Activated CD4-positive, alpha-beta T cell treated with anti-CD3 and anti-CD28 coated beads for 1 hour (primary cell): ENCODE measurements around the gene MAP4K4.
A peak's percentile ranks its signal among the peaks of the same experiment; 100 is the strongest.

Experiments
- DNase-seq: peaks from one replicate; pipeline ENCODE4 v3.0.0-alpha.2; 2020

The MAP4K4 gene

GRCh38 chr2:101818531-101819451 lies 121.3 kb downstream of the MAP4K4 start:
- no peak for DNase-seq

GRCh38 chr2:101820519-101820918 lies 123.0 kb downstream of the MAP4K4 start:
- DNase-seq = no peak

- DNase-seq = no peak
Measured at GRCh38 chr2:101821059-101821805, 123.7 kb downstream of the MAP4K4 start.

GRCh38 chr2:101821828-101822458 lies 124.4 kb downstream of the MAP4K4 start:
- DNase-seq = no peak

- DNase-seq = peak; percentile 42
Measured at GRCh38 chr2:101823347-101823791, 125.9 kb downstream of the MAP4K4 start.

GRCh38 chr2:101823859-101824258 lies 126.4 kb downstream of the MAP4K4 start:
- DNase-seq = no peak

GRCh38 chr2:101826716-101827115 lies 129.2 kb downstream of the MAP4K4 start:
- no peak for DNase-seq

GRCh38 chr2:101827246-101827645 lies 129.7 kb downstream of the MAP4K4 start:
- DNase-seq = no peak

- no peak for DNase-seq
Measured at GRCh38 chr2:101828257-101828656, 130.8 kb downstream of the MAP4K4 start.

- DNase-seq = no peak
Measured at GRCh38 chr2:101828673-101829334, 131.3 kb downstream of the MAP4K4 start.

- no peak for DNase-seq
Measured at GRCh38 chr2:101829429-101829828, 131.9 kb downstream of the MAP4K4 start.

- no peak for DNase-seq
Measured at GRCh38 chr2:101830146-101830545, 132.6 kb downstream of the MAP4K4 start.

- DNase-seq = no peak
Measured at GRCh38 chr2:101830555-101830954, 133.0 kb downstream of the MAP4K4 start.

GRCh38 chr2:101831351-101831865 lies 133.9 kb downstream of the MAP4K4 start:
- DNase-seq = peak; percentile 46

- no peak for DNase-seq
Measured at GRCh38 chr2:101832114-101832513, 134.6 kb downstream of the MAP4K4 start.

- DNase-seq = no peak
Measured at GRCh38 chr2:101833890-101834523, 136.5 kb downstream of the MAP4K4 start.

GRCh38 chr2:101837354-101837753 lies 139.8 kb downstream of the MAP4K4 start:
- no peak for DNase-seq

- no peak for DNase-seq
Measured at GRCh38 chr2:101841679-101842327, 144.3 kb downstream of the MAP4K4 start.

- DNase-seq = no peak
Measured at GRCh38 chr2:101842471-101842870, 145.0 kb downstream of the MAP4K4 start.

- DNase-seq = no peak
Measured at GRCh38 chr2:101843048-101843447, 145.5 kb downstream of the MAP4K4 start.

- no peak for DNase-seq
Measured at GRCh38 chr2:101843471-101843870, 146.0 kb downstream of the MAP4K4 start.
